Activated T-helper 1 cell treated with anti-CD3 and anti-CD28 coated beads, Interleukin-12 subunit alpha, Interleukin-12 subunit beta, Interleukin-2, Interleukin-4 antibody, amounts not matched to agents 30 ng/mL and 10 ng/mL and 1 ng/mL, durations not matched to agents 14 hours and 24 hours and 36 hours (primary cell): ENCODE results near the gene CERT1. TPM values are rescaled to one million over a fixed set of nuclear protein-coding genes. Genes with fewer than 3 reads are reported as not detected.
"Not testable (repeated sequence)": the region's sequence is repeated elsewhere in the genome, so short reads cannot be mapped to it uniquely, and the experiment has no call there.

Experiments
- DNase-seq: peaks from one replicate; pipeline ENCODE4 v3.0.0; 2021; ENCODE audit warnings: low spot score
- H3K27ac Mint-ChIP-seq: one replicate; pipeline ENCODE4 v1.8.0; 2021; ENCODE audit warnings: mild to moderate bottlenecking, mixed read lengths
- H3K27me3 Mint-ChIP-seq: one replicate; pipeline ENCODE4 v1.8.0; 2022; ENCODE audit warnings: mild to moderate bottlenecking, moderate library complexity, mixed read lengths; ENCODE audit not compliant: insufficient read depth
- H3K36me3 Mint-ChIP-seq: one replicate; pipeline ENCODE4 v1.8.0; 2021; ENCODE audit warnings: low read depth, mixed read lengths
- H3K4me1 Mint-ChIP-seq: one replicate; pipeline ENCODE4 v1.8.0; 2021; ENCODE audit warnings: low read depth, mixed read lengths
- H3K4me3 Mint-ChIP-seq: one replicate; pipeline ENCODE4 v1.8.0; 2021; ENCODE audit warnings: mild to moderate bottlenecking, moderate library complexity, mixed read lengths
- H3K9me3 Mint-ChIP-seq: one replicate; pipeline ENCODE4 v1.8.0; 2021; ENCODE audit warnings: mixed read lengths
- intact Hi-C: fragments of 100-400 bp; cut with micrococcal nuclease; formaldehyde crosslinking; loops from one replicate; pipeline ENCODE4 v1.15.1; 2024
- total RNA-seq: library from RNA; stranded (reverse); gene quantifications from 2 replicates; pipeline ENCODE4 v1.2.3, GENCODE V29; 2022

CERT1 gene
- total RNA-seq, 1 donor from 2014 or later = 41.0 TPM

- Mint-ChIP-seq H3K4me3 (no peak overlapping the region), H3K36me3 (peaks cover 34% of the 10 kb centered on the region), H3K9me3 (no peaks in the 10 kb centered on the region), H3K27ac (no peak overlapping the region), H3K27me3 (no peaks in the 10 kb centered on the region), H3K4me1 (peaks cover 47% of the 10 kb centered on the region)
- intact Hi-C loops = loop anchor here (2.0 kb wide), 1 partner anchor 1178 kb away; no protein-coding TSS in a partner anchor
- no peak for DNase-seq
Observed at GRCh38 chr5:75342836-75343235, 168.6 kb downstream of the CERT1 start.

GRCh38 chr5:75341934-75342333 lies 169.5 kb downstream of the CERT1 start:
- intact Hi-C loops = loop anchor here (2.0 kb wide), 1 partner anchor 1179 kb away; no protein-coding TSS in a partner anchor
- no peak for DNase-seq
- Mint-ChIP-seq H3K36me3 (peaks cover 28% of the 10 kb centered on the region), H3K27ac (no peak overlapping the region), H3K4me1 (peaks cover 50% of the 10 kb centered on the region), H3K9me3 (no peaks in the 10 kb centered on the region), H3K27me3 (no peaks in the 10 kb centered on the region), H3K4me3 (no peak overlapping the region)

GRCh38 chr5:75340714-75341478 lies 170.5 kb downstream of the CERT1 start:
- Mint-ChIP-seq H3K27ac (no peak overlapping the region), H3K27me3 (no peaks in the 10 kb centered on the region)

GRCh38 chr5:75338408-75338807 lies 173.0 kb downstream of the CERT1 start:
- intact Hi-C loops = loop anchor here (5.0 to 10.0 kb wide), 5 partner anchors 654 to 1771 kb away; partner anchors contain the start of genes ANKRA2, HEXB, IQGAP2 and UTP15
- no peak for DNase-seq
- Mint-ChIP-seq H3K9me3 (no peaks in the 10 kb centered on the region), H3K36me3 (peaks cover 14% of the 10 kb centered on the region), H3K27ac (no peak overlapping the region), H3K27me3 (no peaks in the 10 kb centered on the region), H3K4me1 (peaks cover 50% of the 10 kb centered on the region), H3K4me3 (no peak overlapping the region)

More at GRCh38 chr5:75340714-75341478, 170.5 kb downstream of the CERT1 start:
- Mint-ChIP-seq H3K9me3 (no peaks in the 10 kb centered on the region), H3K4me1 (peaks cover 50% of the 10 kb centered on the region), H3K36me3 (peaks cover 23% of the 10 kb centered on the region), H3K4me3 (no peak overlapping the region)
- DNase-seq = no peak
- intact Hi-C loops = no loop called here

GRCh38 chr5:75337366-75338021 lies 173.9 kb downstream of the CERT1 start:
- no peak overlapping the region for H3K4me3 Mint-ChIP-seq
- H3K36me3 Mint-ChIP-seq = peaks cover 12% of the 10 kb centered on the region
- peaks cover 47% of the 10 kb centered on the region for H3K4me1 Mint-ChIP-seq
- DNase-seq = no peak
- H3K27ac Mint-ChIP-seq = no peak overlapping the region
- H3K27me3 Mint-ChIP-seq = no peaks in the 10 kb centered on the region
- intact Hi-C loops = loop anchor here (1.0 to 10.0 kb wide), 10 partner anchors 100 to 1770 kb away; partner anchors contain the start of genes ANKRA2, GFM2, HEXB and IQGAP2
- no peaks in the 10 kb centered on the region for H3K9me3 Mint-ChIP-seq

- H3K27me3 Mint-ChIP-seq = no peaks in the 10 kb centered on the region
- H3K4me3 Mint-ChIP-seq = no peak within 1 kb of the TSS
- intact Hi-C loops = loop anchor here (1.0 to 10.0 kb wide), 16 partner anchors 11 to 1769 kb away; partner anchors contain the start of genes ANKRA2, CERT1, GCNT4 and GFM2
- peaks cover 8% of the 10 kb centered on the region for H3K36me3 Mint-ChIP-seq
- no peak within 1 kb of the TSS for H3K27ac Mint-ChIP-seq
- H3K4me1 Mint-ChIP-seq = peaks cover 40% of the 10 kb centered on the region
- DNase-seq = peak; percentile 96
- no peaks in the 10 kb centered on the region for H3K9me3 Mint-ChIP-seq
Observed at GRCh38 chr5:75336615-75337336, 174.7 kb downstream of the CERT1 start, which contains the start of gene HMGCR. Gene HMGCR, plus strand, starts transcription at chr5:75337220. Its CDS starts 5,386 bp downstream, at chr5:75342606.

GRCh38 chr5:75335952-75336614 lies 175.3 kb downstream of the CERT1 start:
- Mint-ChIP-seq H3K27ac (no peak overlapping the region), H3K4me1 (peaks cover 33% of the 10 kb centered on the region), H3K27me3 (no peaks in the 10 kb centered on the region), H3K4me3 (no peak overlapping the region), H3K36me3 (peaks cover 8% of the 10 kb centered on the region), H3K9me3 (no peaks in the 10 kb centered on the region)
- intact Hi-C loops = loop anchor here (1.0 to 10.0 kb wide), 13 partner anchors 11 to 1769 kb away; partner anchors contain the start of genes ANKRA2, CERT1, GCNT4 and HEXB
- no peak for DNase-seq

- Mint-ChIP-seq H3K4me3 (no peak overlapping the region), H3K27ac (no peak overlapping the region), H3K27me3 (no peaks in the 10 kb centered on the region), H3K4me1 (peaks cover 28% of the 10 kb centered on the region), H3K9me3 (no peaks in the 10 kb centered on the region), H3K36me3 (peaks cover 6% of the 10 kb centered on the region)
- intact Hi-C loops = loop anchor here (5.0 to 10.0 kb wide), 5 partner anchors 651 to 1768 kb away; partner anchors contain the start of genes ANKRA2, HEXB, IQGAP2 and UTP15
- no peak for DNase-seq
Observed at GRCh38 chr5:75335486-75335885, 175.9 kb downstream of the CERT1 start.

GRCh38 chr5:75334413-75334812 lies 177.0 kb downstream of the CERT1 start:
- H3K4me1 Mint-ChIP-seq = peaks cover 17% of the 10 kb centered on the region
- H3K27me3 Mint-ChIP-seq, H3K9me3 Mint-ChIP-seq, H3K27ac Mint-ChIP-seq, H3K36me3 Mint-ChIP-seq, DNase-seq, H3K4me3 Mint-ChIP-seq: not testable (repeated sequence)
- intact Hi-C loops = loop anchor here (10.0 kb wide), 2 partner anchors 650 to 1070 kb away; partner anchors contain the start of genes HEXB and IQGAP2

GRCh38 chr5:75333759-75334158 lies 177.7 kb downstream of the CERT1 start:
- H3K27me3 Mint-ChIP-seq, H3K4me3 Mint-ChIP-seq, H3K36me3 Mint-ChIP-seq, H3K9me3 Mint-ChIP-seq, H3K27ac Mint-ChIP-seq, DNase-seq: not testable (repeated sequence)
- intact Hi-C loops = loop anchor here (10.0 kb wide), 2 partner anchors 649 to 1071 kb away; partner anchors contain the start of genes HEXB and IQGAP2
- H3K4me1 Mint-ChIP-seq = peaks cover 13% of the 10 kb centered on the region

GRCh38 chr5:75331095-75332090 lies 180.0 kb downstream of the CERT1 start:
- intact Hi-C loops = loop anchor here (10.0 kb wide), 2 partner anchors 647 to 1073 kb away; partner anchors contain the start of genes HEXB and IQGAP2
- Mint-ChIP-seq H3K4me1 (no peaks in the 10 kb centered on the region), H3K27ac (no peak overlapping the region), H3K36me3 (no peaks in the 10 kb centered on the region), H3K27me3 (no peaks in the 10 kb centered on the region), H3K9me3 (no peaks in the 10 kb centered on the region), H3K4me3 (no peak overlapping the region)
- no peak for DNase-seq
